ENCODE data around the gene PHF20.

DNA sequence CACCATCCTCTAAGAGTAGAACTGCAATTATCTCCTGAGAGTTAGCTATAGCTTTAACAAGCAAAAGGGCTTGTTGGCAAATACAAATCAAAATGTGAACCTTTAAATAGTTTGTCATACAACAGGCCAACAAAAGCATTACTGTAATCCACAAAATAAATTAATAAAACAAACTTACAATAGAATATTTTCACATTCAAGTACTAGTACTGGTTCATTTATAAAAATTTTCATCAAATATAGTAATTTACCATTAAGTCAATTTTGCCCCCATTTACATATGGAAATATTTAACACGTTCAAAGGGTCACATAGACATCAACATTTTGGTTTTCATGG, 39.2 kb upstream of the PHF20 start:
- TF ChIP-seq POLR2A (IDR thresholded peaks at IDR 0.05) (no peak), CTCF (IDR thresholded peaks at IDR 0.05) (no peak)

Measured in esophagus squamous epithelium (tissue), 4 donors.